ENCODE measurements around the gene MYH10.

Gene MYH10

GRCh38 chr17:8490256-8491023 lies 140.1 kb downstream of the MYH10 start:
- no peak for DNase-seq

- no peak for DNase-seq
Measured at GRCh38 chr17:8489841-8490240, 140.7 kb downstream of the MYH10 start.

- no peak for DNase-seq
Measured at GRCh38 chr17:8488901-8489300, 141.6 kb downstream of the MYH10 start.

GRCh38 chr17:8488491-8488890 lies 142.0 kb downstream of the MYH10 start:
- DNase-seq = no peak

GRCh38 chr17:8487743-8488142 lies 142.8 kb downstream of the MYH10 start:
- DNase-seq = no peak

GRCh38 chr17:8487130-8487645 lies 143.3 kb downstream of the MYH10 start:
- DNase-seq = no peak

GRCh38 chr17:8485491-8485890 lies 145.0 kb downstream of the MYH10 start:
- no peak for DNase-seq

GRCh38 chr17:8484465-8484864 lies 146.1 kb downstream of the MYH10 start:
- DNase-seq = no peak

GRCh38 chr17:8482546-8482945 lies 148.0 kb downstream of the MYH10 start:
- DNase-seq = no peak

GRCh38 chr17:8481703-8482102 lies 148.8 kb downstream of the MYH10 start:
- DNase-seq = no peak

- DNase-seq = no peak
Measured at GRCh38 chr17:8481089-8481488, 149.4 kb downstream of the MYH10 start.

GRCh38 chr17:8480011-8480976 lies 150.2 kb downstream of the MYH10 start:
- DNase-seq = no peak

- no peak for DNase-seq
Measured at GRCh38 chr17:8479431-8479947, 151.0 kb downstream of the MYH10 start.

GRCh38 chr17:8477715-8478441 lies 152.6 kb downstream of the MYH10 start:
- DNase-seq = no peak

GRCh38 chr17:8477171-8477570 lies 153.4 kb downstream of the MYH10 start:
- no peak for DNase-seq

- no peak for DNase-seq
Measured at GRCh38 chr17:8476741-8477140, 153.8 kb downstream of the MYH10 start.

GRCh38 chr17:8475781-8476180 lies 154.7 kb downstream of the MYH10 start:
- DNase-seq = no peak

- DNase-seq = no peak
Measured at GRCh38 chr17:8475227-8475626, 155.3 kb downstream of the MYH10 start.

- no peak for DNase-seq
Measured at GRCh38 chr17:8474826-8475225, 155.7 kb downstream of the MYH10 start.

- no peak for DNase-seq
Measured at GRCh38 chr17:8473451-8474192, 156.9 kb downstream of the MYH10 start.

- no peak for DNase-seq
Measured at GRCh38 chr17:8472663-8473062, 157.9 kb downstream of the MYH10 start.

GRCh38 chr17:8470447-8471047 lies 160.0 kb downstream of the MYH10 start:
- DNase-seq = no peak

Data from NCI-H1417 treated with DMSO at 0.1 percent for 48 hours (cell line).